Breast epithelium (tissue), 4 donors: Measurements from ENCODE around the gene BTRC. TPM values are rescaled to one million over a fixed set of nuclear protein-coding genes. Genes with fewer than 3 reads are reported as not detected.

ENCODE experiments used
- DNase-seq, 2 donors: peaks; one replicate each; pipeline ENCODE4 v3.0.0-alpha.2; 2019; ENCODE audit warnings: low spot score in 2 of 2
- H3K27ac ChIP-seq, 2 donors: fragments of 200-600 bp; sonication (generic) in 1 of 2; one replicate each; pipeline ENCODE4 v1.5.1; 2016 to 2019; ENCODE audit warnings: mild to moderate bottlenecking in 1 of 2
- H3K27me3 ChIP-seq, 2 donors: fragments of 200-600 bp; sonication (generic) in 1 of 2; one replicate each; pipeline versions ENCODE4 v1.5.1 to v1.6.0; 2017 to 2019; ENCODE audit warnings: control low read depth in 1 of 2, mild to moderate bottlenecking in 1 of 2
- H3K36me3 ChIP-seq: fragments of 200-600 bp; one replicate; pipeline ENCODE4 v1.5.1; 2019
- H3K4me1 ChIP-seq, 2 donors: fragments of 200-600 bp; sonication (generic); one replicate each; pipeline ENCODE4 v1.5.1; 2016 to 2019; ENCODE audit warnings: control low read depth in 1 of 2
- H3K4me3 ChIP-seq, 3 donors: fragments of 200-600 bp; sonication (generic); 1 replicate in 2 of 3; 2 replicates in 1 of 3; pipeline ENCODE4 v1.5.1; 2016 to 2019; ENCODE audit warnings: mild to moderate bottlenecking in 3 of 3, moderate library complexity in 2 of 3
- H3K9me3 ChIP-seq, 2 donors: fragments of 200-600 bp; sonication (generic) in 1 of 2; one replicate each; pipeline ENCODE4 v1.5.1; 2016 to 2019; ENCODE audit warnings: control low read depth in 1 of 2
- CTCF ChIP-seq, 3 donors: fragments of 450-650 bp; IDR thresholded peaks; one replicate each; pipeline ENCODE4 v1.5.1; 2016 to 2017; ENCODE audit warnings: antibody characterized with exemption in 3 of 3, mild to moderate bottlenecking in 3 of 3, moderate library complexity in 3 of 3
- POLR2A ChIP-seq: fragments of 450-650 bp; IDR thresholded peaks from one replicate; pipeline ENCODE4 v1.6.1; 2016; ENCODE audit warnings: antibody characterized with exemption, mild to moderate bottlenecking, moderate library complexity
- POLR2AphosphoS5 ChIP-seq, 3 donors: sonication (generic); formaldehyde crosslinking; IDR thresholded peaks; one replicate each; pipeline ENCODE4 v1.6.1; 2017; ENCODE audit warnings: antibody characterized with exemption in 3 of 3
- intact Hi-C: fragments of 100-400 bp; cut with DNase I; formaldehyde crosslinking; loops from one replicate; pipeline ENCODE4 v1.15.1; 2023; ENCODE audit warnings: low total_unique reads
- total RNA-seq, 3 donors: library from RNA; depleted of rRNA; stranded (reverse); fragments of >200 nt; gene quantifications; one replicate each; pipeline ENCODE4 v1.1.0, GENCODE V29; 2016

The BTRC gene
- total RNA-seq, result 10 to 100 TPM; 13.4 to 24.3 (median 15.1) TPM

- H3K4me1 ChIP-seq, result no peaks in the 10 kb centered on the region
- peak; percentile 91 to 97 for DNase-seq
- intact Hi-C loops, result no loop called here
Measured at GRCh38 chr10:101353692-101354327, at the start of gene BTRC. BTRC (plus strand) TSS chr10:101354165; CDS start chr10:101354181, 16 bp downstream.

GRCh38 chr10:101304316-101304715 lies 49.6 kb upstream of the BTRC start:
- intact Hi-C loops, result no loop called here
- H3K4me3 ChIP-seq, result no peak overlapping the region
- H3K36me3 ChIP-seq, result no peaks in the 10 kb centered on the region
- H3K27me3 ChIP-seq, result no peaks in the 10 kb centered on the region
- TF ChIP-seq CTCF (IDR thresholded peaks at IDR 0.05) (no peak), POLR2A (no peak), POLR2AphosphoS5 (IDR thresholded peaks at IDR 0.05) (no peak)
- H3K9me3 ChIP-seq, result no peaks in the 10 kb centered on the region
- DNase-seq, result no peak
- no peaks in the 10 kb centered on the region for H3K4me1 ChIP-seq
- H3K27ac ChIP-seq, result no peak overlapping the region

More at GRCh38 chr10:101353692-101354327, at the start of gene BTRC:
- H3K4me3 ChIP-seq, result peak within 1 kb of the TSS; percentile 73 to 98 (median 94)
- H3K36me3 ChIP-seq, result no peaks in the 10 kb centered on the region
- peak within 1 kb of the TSS; percentile 85 to 89 for H3K27ac ChIP-seq
- no peaks in the 10 kb centered on the region for H3K27me3 ChIP-seq
- TF ChIP-seq CTCF (IDR thresholded peaks at IDR 0.05) (no peak), POLR2A (no peak), POLR2AphosphoS5 (IDR thresholded peaks at IDR 0.05) (peak; percentile 66 to 88 (median 75))
- H3K9me3 ChIP-seq, result no peaks in the 10 kb centered on the region

- no peaks in the 10 kb centered on the region for H3K9me3 ChIP-seq
- DNase-seq, result no peak
- H3K27ac ChIP-seq, result no peak overlapping the region
- H3K27me3 ChIP-seq, result peaks cover 0 to 3% of the 10 kb centered on the region in 2 donors
- intact Hi-C loops, result no loop called here
- no peaks in the 10 kb centered on the region for H3K4me1 ChIP-seq
- TF ChIP-seq CTCF (IDR thresholded peaks at IDR 0.05), result no peak
- no peak for TF ChIP-seq POLR2A
- no peak for TF ChIP-seq POLR2AphosphoS5 (IDR thresholded peaks at IDR 0.05)
- H3K36me3 ChIP-seq, result no peaks in the 10 kb centered on the region
- no peak overlapping the region for H3K4me3 ChIP-seq
Measured at GRCh38 chr10:101305320-101306241, 48.4 kb upstream of the BTRC start.

GRCh38 chr10:101308051-101308450 lies 45.9 kb upstream of the BTRC start:
- TF ChIP-seq CTCF (IDR thresholded peaks at IDR 0.05), result no peak
- no peak for TF ChIP-seq POLR2AphosphoS5 (IDR thresholded peaks at IDR 0.05)
- no peak for TF ChIP-seq POLR2A
- Histone ChIP-seq H3K27ac (no peak overlapping the region), H3K4me1 (no peaks in the 10 kb centered on the region), H3K27me3 (peaks cover 0 to 15% of the 10 kb centered on the region in 2 donors), H3K9me3 (no peaks in the 10 kb centered on the region), H3K4me3 (no peak overlapping the region), H3K36me3 (no peaks in the 10 kb centered on the region)
- intact Hi-C loops, result no loop called here
- no peak for DNase-seq
